LNCaP clone FGC (cell line): ENCODE data around the gene WFS1.

Source experiments
- DNase-seq: peaks from one replicate; pipeline ENCODE4 v3.0.0-alpha.2; 2011; ENCODE audit warnings: low read depth
- H3K4me3 ChIP-seq: 2 replicates; pipeline ENCODE4 v1.5.1; 2011; ENCODE audit warnings: mild to moderate bottlenecking, low read depth, low read length, control low read depth
- CTCF ChIP-seq: IDR thresholded peaks from 2 replicates; pipeline ENCODE4 v1.5.1; 2012; ENCODE audit warnings: mild to moderate bottlenecking; ENCODE audit not compliant: control insufficient read depth, insufficient read depth; ENCODE audit errors: extremely low read depth

Gene WFS1

GRCh38 chr4:6319530-6320150, 50.0 kb downstream of the WFS1 start:
- DNase-seq: no peak
- no peak for TF ChIP-seq CTCF
- H3K4me3 ChIP-seq: no peak overlapping the region

GRCh38 chr4:6320663-6321062, 51.0 kb downstream of the WFS1 start:
- no peak overlapping the region for H3K4me3 ChIP-seq
- DNase-seq: no peak
- TF ChIP-seq CTCF: no peak

- DNase-seq: no peak
- no peak for TF ChIP-seq CTCF
- no peak overlapping the region for H3K4me3 ChIP-seq
These were observed 51.7 kb downstream of the WFS1 start for GRCh38 chr4:6321361-6321760.

GRCh38 chr4:6322067-6322760, 52.6 kb downstream of the WFS1 start:
- no peak for TF ChIP-seq CTCF
- H3K4me3 ChIP-seq: no peak overlapping the region
- DNase-seq: no peak

- H3K4me3 ChIP-seq: no peak overlapping the region
- DNase-seq: no peak
- TF ChIP-seq CTCF: no peak
These were observed 53.3 kb downstream of the WFS1 start for GRCh38 chr4:6322761-6323566.

GRCh38 chr4:6324461-6324998, 54.9 kb downstream of the WFS1 start:
- no peak for TF ChIP-seq CTCF
- no peak for DNase-seq
- no peak overlapping the region for H3K4me3 ChIP-seq
